Upper lobe of left lung (tissue), 6 donors: Measurements from ENCODE around the gene LECT2. TPM values are rescaled to one million over a fixed set of nuclear protein-coding genes. Genes with fewer than 3 reads are reported as not detected.

ENCODE experiments used
- ATAC-seq, 2 donors: fragments of 200-7000 bp; cut with Tn5 transposase; one replicate each; pipeline ENCODE4 v1.9.1; 2022; ENCODE audit warnings: mild to moderate bottlenecking in 2 of 2, moderate library complexity in 2 of 2; ENCODE audit not compliant: low FRiP score in 2 of 2
- DNase-seq, 2 donors: peaks; one replicate each; pipeline ENCODE4 v3.0.0-alpha.2; 2019 to 2020
- H3K27ac ChIP-seq, 4 donors: fragments of 200-600 bp; sonication (generic); one replicate each; pipeline ENCODE4 v1.5.1; 2016 to 2019
- H3K27me3 ChIP-seq, 4 donors: fragments of 200-600 bp; sonication (generic); one replicate each; pipeline ENCODE4 v1.5.1; 2017 to 2019
- H3K36me3 ChIP-seq, 4 donors: fragments of 200-600 bp; sonication (generic); one replicate each; pipeline ENCODE4 v1.5.1; 2016 to 2019
- H3K4me1 ChIP-seq, 4 donors: fragments of 200-600 bp; sonication (generic); one replicate each; pipeline ENCODE4 v1.5.1; 2018 to 2019
- H3K4me3 ChIP-seq, 4 donors: fragments of 200-600 bp; sonication (generic); one replicate each; pipeline ENCODE4 v1.5.1; 2017 to 2019; ENCODE audit warnings: mild to moderate bottlenecking in 2 of 4, moderate library complexity in 1 of 4
- H3K9me3 ChIP-seq, 4 donors: fragments of 200-600 bp; sonication (generic); one replicate each; pipeline ENCODE4 v1.5.1; 2018 to 2019
- CTCF ChIP-seq, 6 experiments: fragments of 450-650 bp in 4 of 6; fragments of 200-600 bp in 2 of 6; sonication (generic) in 2 of 6; IDR thresholded peaks; one replicate each; pipeline ENCODE4 v1.5.1; 2016 to 2019; ENCODE audit warnings: antibody characterized with exemption in 6 of 6
- EP300 ChIP-seq, 4 donors: sonication (generic); formaldehyde crosslinking; IDR thresholded peaks; one replicate each; pipeline ENCODE4 v1.5.1; 2017; ENCODE audit warnings: antibody characterized with exemption in 4 of 4, control low read depth in 2 of 4
- POLR2A ChIP-seq, 4 donors: fragments of 450-650 bp; IDR thresholded peaks; one replicate each; pipeline ENCODE4 v1.5.1; 2016 to 2017; ENCODE audit warnings: antibody characterized with exemption in 4 of 4, mild to moderate bottlenecking in 2 of 4
- POLR2AphosphoS5 ChIP-seq, 2 donors: sonication (generic); formaldehyde crosslinking; IDR thresholded peaks; one replicate each; pipeline ENCODE4 v1.5.1; 2017; ENCODE audit warnings: antibody characterized with exemption in 2 of 2
- WGBS, 2 donors: methylation state at CpG; one replicate each; pipeline ENCODE4 v1.1.5; 2017 to 2018; 5-methylcytosine and 5-hydroxymethylcytosine counted together
- total RNA-seq, 6 donors: library from RNA; depleted of rRNA in 4 of 6; stranded (reverse); fragments of >200 nt in 4 of 6; gene quantifications; one replicate each; pipeline versions ENCODE4 v1.1.0 to v1.2.1, GENCODE V29; 2016 to 2021
- donor health status: DM: no; HTN: no; CAD: no; lungs with moderate emphysema.
- donor health status: DM: no; HTN: yes; CAD: no; lungs with severe emphysema.

LECT2 gene
- total RNA-seq, 6 donors from 2014 or later, result not detected

GRCh38 chr5:135985951-135986350, 31.2 kb upstream of the LECT2 start:
- WGBS, 2 donors, result 42 to 49% methylated on average over 1 of the region's 1 CpG
- TF ChIP-seq CTCF (IDR thresholded peaks at IDR 0.05) (no peak), POLR2AphosphoS5 (IDR thresholded peaks at IDR 0.05) (no peak), EP300 (IDR thresholded peaks at IDR 0.05) (no peak), POLR2A (IDR thresholded peaks at IDR 0.05) (no peak)
- Histone ChIP-seq H3K4me3 (no peak overlapping the region), H3K9me3 (no peaks in the 10 kb centered on the region), H3K27ac (no peak overlapping the region), H3K4me1 (no peaks in the 10 kb centered on the region), H3K36me3 (no peaks in the 10 kb centered on the region), H3K27me3 (no peaks in the 10 kb centered on the region)
- DNase-seq (no peak), ATAC-seq (no peak)

GRCh38 chr5:135980620-135981019, 25.8 kb upstream of the LECT2 start:
- 63 to 84% methylated on average over 1 of the region's 1 CpG for WGBS, 2 donors

GRCh38 chr5:135979510-135979909, 24.7 kb upstream of the LECT2 start:
- Histone ChIP-seq H3K36me3 (no peaks in the 10 kb centered on the region), H3K4me1 (peaks cover 0 to 6% (median 2%) of the 10 kb centered on the region in 4 donors), H3K9me3 (no peaks in the 10 kb centered on the region), H3K4me3 (no peak overlapping the region), H3K27ac (no peak overlapping the region), H3K27me3 (no peaks in the 10 kb centered on the region)
- 38 to 54% methylated on average over 1 of the region's 1 CpG for WGBS, 2 donors
- ATAC-seq (peak in 1 of 2 donors; percentile 84), DNase-seq (no peak)
- TF ChIP-seq POLR2AphosphoS5 (IDR thresholded peaks at IDR 0.05), result no peak
- no peak for TF ChIP-seq EP300 (IDR thresholded peaks at IDR 0.05)
- no peak for TF ChIP-seq CTCF (IDR thresholded peaks at IDR 0.05)
- no peak for TF ChIP-seq POLR2A (IDR thresholded peaks at IDR 0.05)

More at GRCh38 chr5:135980620-135981019, 25.8 kb upstream of the LECT2 start:
- Histone ChIP-seq H3K9me3 (no peaks in the 10 kb centered on the region), H3K4me1 (peaks cover 0 to 6% (median 2%) of the 10 kb centered on the region in 4 donors), H3K36me3 (no peaks in the 10 kb centered on the region), H3K27me3 (no peaks in the 10 kb centered on the region), H3K27ac (no peak overlapping the region), H3K4me3 (no peak overlapping the region)
- TF ChIP-seq CTCF (IDR thresholded peaks at IDR 0.05) (no peak), POLR2A (IDR thresholded peaks at IDR 0.05) (no peak), POLR2AphosphoS5 (IDR thresholded peaks at IDR 0.05) (no peak), EP300 (IDR thresholded peaks at IDR 0.05) (no peak)
- DNase-seq (no peak), ATAC-seq (no peak)

GRCh38 chr5:135978993-135979392, 24.2 kb upstream of the LECT2 start:
- H3K4me3 ChIP-seq, result no peak overlapping the region
- H3K4me1 ChIP-seq, result peaks cover 0 to 6% (median 2%) of the 10 kb centered on the region in 4 donors
- TF ChIP-seq EP300 (IDR thresholded peaks at IDR 0.05) (no peak), POLR2A (IDR thresholded peaks at IDR 0.05) (no peak), CTCF (IDR thresholded peaks at IDR 0.05) (no peak), POLR2AphosphoS5 (IDR thresholded peaks at IDR 0.05) (no peak)
- ATAC-seq (no peak), DNase-seq (no peak)
- H3K27me3 ChIP-seq, result no peaks in the 10 kb centered on the region
- H3K27ac ChIP-seq, result no peak overlapping the region
- WGBS, 2 donors, result 83 to 95% methylated on average over 2 of the region's 2 CpGs
- no peaks in the 10 kb centered on the region for H3K9me3 ChIP-seq
- no peaks in the 10 kb centered on the region for H3K36me3 ChIP-seq

GRCh38 chr5:135978212-135978631, 23.4 kb upstream of the LECT2 start:
- no peak for TF ChIP-seq CTCF (IDR thresholded peaks at IDR 0.05)
- TF ChIP-seq POLR2AphosphoS5 (IDR thresholded peaks at IDR 0.05), result no peak
- no peak for TF ChIP-seq POLR2A (IDR thresholded peaks at IDR 0.05)
- TF ChIP-seq EP300 (IDR thresholded peaks at IDR 0.05), result no peak
- H3K4me1 ChIP-seq, result peaks cover 0 to 6% (median 2%) of the 10 kb centered on the region in 4 donors
- no peaks in the 10 kb centered on the region for H3K27me3 ChIP-seq
- no peak overlapping the region for H3K27ac ChIP-seq
- no peaks in the 10 kb centered on the region for H3K36me3 ChIP-seq
- H3K9me3 ChIP-seq, result no peaks in the 10 kb centered on the region
- ATAC-seq (no peak), DNase-seq (no peak)
- 70 to 91% methylated on average over 4 of the region's 4 CpGs for WGBS, 2 donors
- H3K4me3 ChIP-seq, result no peak overlapping the region
